Measurements from ENCODE around the gene DGCR6L.
"Not testable (repeated sequence)": the region's sequence is repeated elsewhere in the genome, so short reads cannot be mapped to it uniquely, and the experiment has no call there.

Gene DGCR6L

GRCh38 chr22:20274374-20274773 is 45.5 kb downstream of the DGCR6L start:
- DNase-seq, result not testable (repeated sequence)

- no peak for DNase-seq
Measured at GRCh38 chr22:20273758-20274181, 46.1 kb downstream of the DGCR6L start.

- DNase-seq, result no peak
Measured at GRCh38 chr22:20272700-20273099, 47.2 kb downstream of the DGCR6L start.

GRCh38 chr22:20272174-20272573 is 47.7 kb downstream of the DGCR6L start:
- DNase-seq, result no peak

GRCh38 chr22:20271114-20271994 is 48.5 kb downstream of the DGCR6L start:
- DNase-seq, result no peak

GRCh38 chr22:20270190-20271113 is 49.4 kb downstream of the DGCR6L start:
- DNase-seq, result not testable (repeated sequence)

GRCh38 chr22:20269673-20270072 is 50.2 kb downstream of the DGCR6L start:
- DNase-seq, result not testable (repeated sequence)

GRCh38 chr22:20269201-20269600 is 50.7 kb downstream of the DGCR6L start:
- not testable (repeated sequence) for DNase-seq

GRCh38 chr22:20268279-20269012 is 51.4 kb downstream of the DGCR6L start, which contains the start of gene RTN4R:
TSS of gene RTN4R (minus strand) at chr22:20268318. CDS start at chr22:20268092, 226 bp downstream.
- DNase-seq, result peak; percentile 70

- DNase-seq, result peak; percentile 42
Measured at GRCh38 chr22:20267441-20268278, 52.2 kb downstream of the DGCR6L start.

GRCh38 chr22:20266667-20267440 is 53.0 kb downstream of the DGCR6L start:
- not testable (repeated sequence) for DNase-seq

GRCh38 chr22:20265772-20266666 is 53.8 kb downstream of the DGCR6L start:
- not testable (repeated sequence) for DNase-seq

GRCh38 chr22:20264614-20265452 is 55.0 kb downstream of the DGCR6L start:
- no peak for DNase-seq
